Measurements from ENCODE around the gene ERICH2. TPM values are rescaled to one million over a fixed set of nuclear protein-coding genes. Genes with fewer than 3 reads are reported as not detected.
"Not testable (repeated sequence)": the region's sequence is repeated elsewhere in the genome, so short reads cannot be mapped to it uniquely, and the experiment has no call there.

Gene ERICH2
- total RNA-seq, 3 donors from 2014 or later (not counting 1 experiment from before 2014, with no cell fraction given) = not detected

GRCh38 chr2:170744248-170745002 lies 25.8 kb upstream of the ERICH2 start:
- no peak overlapping the region for H3K27ac ChIP-seq (ENCODE audit: low read length)
- no peaks in the 10 kb centered on the region for H3K36me3 ChIP-seq (ENCODE audit: control insufficient read depth, insufficient read depth, low read length)
- Mint-ChIP-seq H3K4me3 (no peak overlapping the region), H3K4me1 (no peaks in the 10 kb centered on the region), H3K9me3 (no peaks in the 10 kb centered on the region), H3K27ac (no peak overlapping the region), H3K36me3 (no peaks in the 10 kb centered on the region), H3K27me3 (ENCODE audit: low read depth in 2 of 2) (peaks cover 22 to 36% of the 10 kb centered on the region in 2 donors)
- TF ChIP-seq CTCF (IDR thresholded peaks at IDR 0.05) = no peak
- no peaks in the 10 kb centered on the region for H3K9me3 ChIP-seq (ENCODE audit: control insufficient read depth, insufficient read depth, low read length)
- H3K4me1 ChIP-seq (ENCODE audit: control insufficient read depth, insufficient read depth, low read length) = no peaks in the 10 kb centered on the region
- DNase-seq (no peak), ATAC-seq (no peak)
- H3K4me3 ChIP-seq (ENCODE audit: low read length) = no peak overlapping the region
- no peaks in the 10 kb centered on the region for H3K27me3 ChIP-seq (ENCODE audit: control insufficient read depth, insufficient read depth, low read length)
- intact Hi-C loops (cut with micrococcal nuclease) = no loop called here
- WGBS (ENCODE audit: insufficient coverage) = 90% methylated on average over 14 of the region's 14 CpGs

- intact Hi-C loops (cut with micrococcal nuclease) = no loop called here
- no peaks in the 10 kb centered on the region for H3K9me3 ChIP-seq (ENCODE audit: control insufficient read depth, insufficient read depth, low read length)
- no peak overlapping the region for H3K4me3 Mint-ChIP-seq
- H3K27ac Mint-ChIP-seq = no peak overlapping the region
- no peaks in the 10 kb centered on the region for H3K4me1 ChIP-seq (ENCODE audit: control insufficient read depth, insufficient read depth, low read length)
- H3K4me3 ChIP-seq (ENCODE audit: low read length) = no peak overlapping the region
- H3K4me1 Mint-ChIP-seq = no peaks in the 10 kb centered on the region
- H3K27ac ChIP-seq (ENCODE audit: low read length) = no peak overlapping the region
- peaks cover 26 to 45% of the 10 kb centered on the region in 2 donors for H3K27me3 Mint-ChIP-seq (ENCODE audit: low read depth in 2 of 2)
- 26% methylated on average over 6 of the region's 6 CpGs for WGBS (ENCODE audit: insufficient coverage)
- DNase-seq (no peak), ATAC-seq (no peak)
- H3K36me3 Mint-ChIP-seq = no peaks in the 10 kb centered on the region
- no peaks in the 10 kb centered on the region for H3K9me3 Mint-ChIP-seq
- TF ChIP-seq CTCF (IDR thresholded peaks at IDR 0.05) = no peak
- H3K36me3 ChIP-seq (ENCODE audit: control insufficient read depth, insufficient read depth, low read length) = no peaks in the 10 kb centered on the region
- peaks cover 2% of the 10 kb centered on the region for H3K27me3 ChIP-seq (ENCODE audit: control insufficient read depth, insufficient read depth, low read length)
Observed at GRCh38 chr2:170745305-170745704, 24.9 kb upstream of the ERICH2 start.

GRCh38 chr2:170747921-170748320 lies 22.3 kb upstream of the ERICH2 start:
- no peak for DNase-seq
- no peak for TF ChIP-seq CTCF (IDR thresholded peaks at IDR 0.05)
- Mint-ChIP-seq H3K27ac (no peak overlapping the region), H3K4me3 (no peak overlapping the region), H3K4me1 (no peaks in the 10 kb centered on the region), H3K27me3 (ENCODE audit: low read depth in 2 of 2) (peaks cover 36 to 65% of the 10 kb centered on the region in 2 donors), H3K36me3 (no peaks in the 10 kb centered on the region), H3K9me3 (no peaks in the 10 kb centered on the region)
- Histone ChIP-seq H3K4me3 (ENCODE audit: low read length) (no peak overlapping the region), H3K36me3 (ENCODE audit: control insufficient read depth, insufficient read depth, low read length) (no peaks in the 10 kb centered on the region), H3K9me3 (ENCODE audit: control insufficient read depth, insufficient read depth, low read length) (no peaks in the 10 kb centered on the region), H3K27ac (ENCODE audit: low read length) (no peak overlapping the region), H3K27me3 (ENCODE audit: control insufficient read depth, insufficient read depth, low read length) (peaks cover 2% of the 10 kb centered on the region), H3K4me1 (ENCODE audit: control insufficient read depth, insufficient read depth, low read length) (no peaks in the 10 kb centered on the region)
- whole genome bisulfite sequencing (ENCODE audit: insufficient coverage) = 72% methylated on average over 2 of the region's 4 CpGs
- intact Hi-C loops (cut with micrococcal nuclease) = no loop called here
- ATAC-seq = no peak

DNA sequence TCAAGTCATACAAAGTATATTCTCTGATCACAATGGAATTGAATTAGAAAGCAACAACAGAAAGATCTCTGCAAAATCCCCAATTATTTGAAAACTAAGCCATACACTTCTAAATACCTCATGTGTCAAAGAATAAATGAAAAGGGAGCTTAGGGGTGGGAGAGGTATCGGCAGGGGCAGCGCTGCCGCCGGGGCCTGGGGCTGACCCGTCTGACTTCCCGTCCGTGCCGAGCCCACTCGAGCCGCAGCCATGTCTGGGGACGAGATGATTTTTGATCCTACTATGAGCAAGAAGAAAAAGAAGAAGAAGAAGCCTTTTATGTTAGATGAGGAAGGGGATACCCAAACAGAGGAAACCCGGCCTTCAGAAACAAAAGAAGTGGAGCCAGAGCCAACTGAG lies 18.6 kb upstream of the ERICH2 start:
- H3K27me3 Mint-ChIP-seq (ENCODE audit: low read depth in 2 of 2) = peaks cover 40 to 56% of the 10 kb centered on the region in 2 donors
- H3K9me3 ChIP-seq (ENCODE audit: control insufficient read depth, insufficient read depth, low read length); H3K4me1 Mint-ChIP-seq; intact Hi-C loops (cut with micrococcal nuclease); H3K36me3 Mint-ChIP-seq; H3K36me3 ChIP-seq (ENCODE audit: control insufficient read depth, insufficient read depth, low read length); H3K4me1 ChIP-seq (ENCODE audit: control insufficient read depth, insufficient read depth, low read length); H3K27ac ChIP-seq (ENCODE audit: low read length); H3K4me3 Mint-ChIP-seq; H3K27ac Mint-ChIP-seq; H3K9me3 Mint-ChIP-seq; DNase-seq; H3K4me3 ChIP-seq (ENCODE audit: low read length); H3K27me3 ChIP-seq (ENCODE audit: control insufficient read depth, insufficient read depth, low read length): not testable (repeated sequence)
- 94% methylated on average over 12 of the region's 12 CpGs for WGBS (ENCODE audit: insufficient coverage)
- peak in 2 of 3 donors; percentile 64 to 68 for ATAC-seq
